ENCODE measurements around the gene INPP1.

Gene INPP1

GRCh38 chr2:190362894-190363293, 19.5 kb downstream of the INPP1 start:
- no peak for DNase-seq (ENCODE audit: low spot score)

DNA sequence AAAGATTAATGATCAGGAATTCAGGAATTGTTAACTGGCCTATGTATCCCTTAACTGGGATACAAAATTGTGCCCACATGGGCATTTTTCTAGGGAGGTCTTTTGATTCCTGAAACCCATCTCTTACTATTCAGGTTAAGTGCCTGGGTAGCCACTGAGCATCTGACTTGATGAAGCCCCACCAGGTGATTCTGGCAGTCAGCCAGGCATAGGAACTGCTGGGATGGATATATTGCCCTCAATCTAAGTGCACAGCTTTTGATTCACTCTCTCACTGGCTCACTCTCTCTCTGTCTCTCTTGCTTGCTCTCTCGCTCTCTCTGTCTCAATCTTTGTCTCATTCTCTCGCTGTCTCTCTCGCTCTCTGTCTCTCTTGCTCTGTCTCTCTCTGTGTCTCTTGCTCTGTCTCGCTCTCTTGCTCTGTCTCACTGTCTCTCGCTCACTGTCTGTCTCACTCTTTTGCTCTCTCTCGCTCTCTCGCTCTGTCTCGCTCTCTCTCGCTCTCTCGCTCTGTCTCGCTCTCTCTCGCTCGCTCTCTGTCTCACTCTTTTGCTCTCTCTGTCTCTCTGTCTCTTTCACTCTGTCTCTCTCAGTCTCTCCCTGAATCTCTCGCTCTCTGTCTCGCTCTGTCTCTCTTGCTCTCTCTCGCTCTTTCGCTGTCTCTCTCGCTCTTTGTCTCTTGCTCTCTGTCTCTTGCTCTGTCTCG, 22.3 kb downstream of the INPP1 start:
- no peak for DNase-seq (ENCODE audit: low spot score)

- DNase-seq (ENCODE audit: low spot score): no peak
These were observed 22.9 kb downstream of the INPP1 start for GRCh38 chr2:190366248-190366753.

GRCh38 chr2:190367091-190367490, 23.7 kb downstream of the INPP1 start:
- no peak for DNase-seq (ENCODE audit: low spot score)

DNA sequence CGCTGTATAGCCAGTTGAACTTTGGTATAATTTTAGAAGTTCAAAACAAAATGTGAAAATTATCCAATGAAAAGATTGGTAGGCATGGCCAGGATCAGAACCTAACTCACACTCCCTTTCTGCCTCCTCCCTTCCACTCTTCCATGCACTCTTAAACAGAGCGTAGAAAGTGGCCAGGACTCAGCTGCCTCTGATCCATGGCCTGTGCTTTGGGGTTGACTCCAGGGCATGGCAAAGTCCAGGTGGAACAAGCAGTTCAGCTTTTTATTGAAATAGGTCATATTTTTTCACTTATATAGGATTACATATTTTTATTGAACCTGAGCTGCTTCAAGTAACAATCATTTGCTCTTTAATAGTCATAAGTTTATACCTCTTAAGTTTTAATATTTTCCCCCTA, 26.2 kb downstream of the INPP1 start:
- no peak for DNase-seq (ENCODE audit: low spot score)

DNA sequence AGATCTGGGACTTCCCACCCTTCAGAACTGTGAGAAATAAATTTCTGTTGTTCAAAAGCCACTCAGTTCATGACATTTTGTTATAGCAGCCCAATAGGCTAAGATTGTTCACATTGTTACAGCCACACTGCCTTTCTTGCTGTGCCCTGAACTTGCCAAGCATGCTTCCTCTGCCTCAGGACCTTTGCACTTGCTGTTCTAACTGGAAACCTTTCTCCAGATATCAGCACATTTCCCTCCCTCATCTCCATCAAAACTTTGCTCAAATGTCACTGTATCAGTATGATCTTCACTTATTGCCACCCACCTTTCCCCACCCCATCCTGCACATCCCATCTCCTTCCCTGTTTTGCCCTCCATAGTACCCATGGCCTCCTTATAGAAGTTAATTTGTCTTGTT, 32.7 kb downstream of the INPP1 start:
- DNase-seq (ENCODE audit: low spot score): no peak

- no peak for DNase-seq (ENCODE audit: low spot score)
These were observed 33.3 kb downstream of the INPP1 start for GRCh38 chr2:190376591-190377245.

DNA sequence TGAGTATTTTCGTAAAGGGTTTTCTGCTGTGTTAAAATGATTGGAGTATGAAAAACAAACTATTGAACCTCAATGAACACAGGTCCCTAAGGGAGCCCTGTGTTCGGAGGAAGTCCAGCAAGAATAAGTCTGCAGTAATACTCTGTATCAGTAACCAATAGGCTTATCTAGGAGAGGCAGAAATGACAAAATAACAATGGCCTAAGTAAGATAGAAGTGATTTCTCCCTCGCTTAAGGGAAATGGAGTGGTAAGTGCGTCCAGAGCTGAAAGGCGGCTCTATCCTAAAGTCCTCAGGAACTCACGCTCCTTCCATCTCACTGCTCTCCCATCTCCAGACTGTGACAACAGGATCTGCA, 35.5 kb downstream of the INPP1 start:
- no peak for DNase-seq (ENCODE audit: low spot score)

GRCh38 chr2:190379249-190379964, 36.0 kb downstream of the INPP1 start:
- DNase-seq (ENCODE audit: low spot score): no peak

DNA sequence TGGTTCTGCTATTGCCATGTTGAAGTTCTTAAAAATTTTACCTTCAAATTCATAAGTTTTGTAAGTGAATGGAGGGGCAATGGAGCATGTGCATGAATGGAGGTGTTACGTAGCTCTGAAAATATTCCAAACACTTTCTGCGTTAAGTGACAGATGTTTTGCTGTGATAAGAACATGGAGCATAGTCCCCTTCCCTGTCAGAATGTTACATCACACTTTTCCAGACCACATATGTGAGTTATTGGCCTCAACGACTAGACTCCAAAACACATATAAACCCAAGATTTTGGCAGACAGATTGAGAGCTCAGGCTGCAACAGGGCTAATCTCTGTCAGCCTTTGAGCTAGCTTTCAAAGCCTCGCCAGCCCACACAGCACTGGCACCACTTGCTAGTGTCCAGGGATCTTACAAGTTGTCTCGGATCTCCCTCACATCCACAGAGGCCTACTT, 37.6 kb downstream of the INPP1 start:
- no peak for DNase-seq (ENCODE audit: low spot score)

GRCh38 chr2:190382851-190383250, 39.5 kb downstream of the INPP1 start:
- DNase-seq (ENCODE audit: low spot score): peak; percentile 48

DNA sequence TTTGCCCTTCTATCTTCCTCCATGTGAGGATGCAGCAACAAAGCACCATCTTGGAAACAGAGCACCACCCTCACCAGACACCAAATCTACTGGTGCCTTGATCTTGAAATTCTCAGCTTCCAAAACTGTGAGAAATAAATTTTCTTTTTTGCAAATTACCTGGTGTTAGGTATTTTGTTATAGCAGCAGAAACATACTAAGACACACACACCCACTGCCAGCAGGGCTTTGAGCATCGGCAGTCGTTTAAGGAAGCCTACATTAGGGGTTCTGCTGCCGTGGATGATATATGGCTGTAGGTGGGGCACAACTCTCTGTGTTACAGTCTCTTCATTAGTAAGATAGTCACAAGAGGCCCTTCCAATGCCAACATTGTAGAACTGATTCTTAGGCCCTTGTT, 44.0 kb downstream of the INPP1 start:
- DNase-seq (ENCODE audit: low spot score): no peak

- no peak for DNase-seq (ENCODE audit: low spot score)
These were observed 52.9 kb downstream of the INPP1 start for GRCh38 chr2:190396271-190396670.

DNA sequence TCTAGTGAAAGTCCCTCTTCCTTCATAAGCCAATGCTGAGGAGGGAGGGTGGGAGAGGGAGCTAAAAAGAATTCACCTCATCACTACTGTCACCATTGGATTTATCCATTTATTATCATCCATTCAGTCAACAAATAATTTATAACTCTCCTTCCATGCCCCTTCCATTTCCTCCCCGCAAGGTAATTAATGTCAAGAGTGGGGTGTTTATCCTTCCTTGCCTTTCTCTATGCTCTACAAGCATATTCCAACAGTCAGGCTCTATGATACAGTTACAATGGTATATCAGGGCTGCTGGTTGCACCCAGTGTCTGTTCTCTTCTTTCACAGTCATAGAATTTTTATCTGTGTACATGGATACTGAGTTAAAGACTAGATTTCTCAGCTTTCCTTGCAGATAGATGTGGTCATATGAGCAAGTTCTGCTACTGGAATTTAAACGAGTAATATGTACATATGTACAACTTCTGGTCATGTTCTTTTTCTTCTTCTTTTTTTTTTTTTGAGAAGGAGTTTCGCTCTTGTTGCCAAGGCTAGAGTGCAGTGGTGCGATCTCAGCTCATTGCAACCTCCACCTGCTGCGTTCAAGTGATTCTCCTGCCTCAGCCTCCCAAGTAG, 59.7 kb downstream of the INPP1 start:
- DNase-seq (ENCODE audit: low spot score): no peak

DNA sequence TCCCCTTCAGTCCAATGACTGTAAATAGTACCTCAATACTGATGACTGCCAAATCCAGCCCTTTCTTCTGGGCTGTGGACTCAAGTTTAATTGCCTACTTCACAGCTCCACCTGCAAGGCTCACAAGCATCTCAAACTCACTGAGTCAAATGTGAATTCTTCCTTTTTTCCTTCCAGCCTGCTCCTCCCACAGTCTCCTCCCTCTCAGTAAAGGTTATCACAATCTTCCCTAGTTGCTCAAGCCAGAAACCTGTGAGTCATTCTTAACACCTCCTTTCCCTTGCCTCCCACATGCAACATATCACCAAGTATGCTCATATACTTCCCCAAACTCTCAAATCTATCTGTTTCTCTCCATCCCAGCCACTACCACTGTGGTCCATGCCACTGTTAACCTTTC, 61.1 kb downstream of the INPP1 start:
- DNase-seq (ENCODE audit: low spot score): no peak

DNA sequence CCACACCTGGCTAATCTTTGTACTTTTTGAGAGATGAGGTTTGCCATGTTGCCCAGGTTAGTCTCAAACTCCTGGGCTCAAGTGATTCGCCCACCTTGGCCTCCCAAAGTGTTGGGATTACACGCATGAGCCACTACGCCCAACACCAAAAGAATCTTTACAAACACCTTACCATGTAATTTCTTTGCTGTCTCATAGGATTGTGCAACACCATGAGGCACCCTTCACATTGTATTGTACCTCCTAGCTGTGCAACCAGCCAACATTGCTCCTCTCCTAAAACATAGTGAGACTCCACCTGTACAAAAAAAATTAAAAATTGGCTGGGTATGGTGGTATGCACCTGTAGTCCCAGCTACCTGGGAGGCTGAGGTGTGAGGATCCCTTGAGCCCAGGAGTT, 61.7 kb downstream of the INPP1 start:
- no peak for DNase-seq (ENCODE audit: low spot score)

GRCh38 chr2:190405995-190406394, 62.6 kb downstream of the INPP1 start:
- DNase-seq (ENCODE audit: low spot score): no peak

GRCh38 chr2:190406805-190407204, 63.4 kb downstream of the INPP1 start:
- no peak for DNase-seq (ENCODE audit: low spot score)

DNA sequence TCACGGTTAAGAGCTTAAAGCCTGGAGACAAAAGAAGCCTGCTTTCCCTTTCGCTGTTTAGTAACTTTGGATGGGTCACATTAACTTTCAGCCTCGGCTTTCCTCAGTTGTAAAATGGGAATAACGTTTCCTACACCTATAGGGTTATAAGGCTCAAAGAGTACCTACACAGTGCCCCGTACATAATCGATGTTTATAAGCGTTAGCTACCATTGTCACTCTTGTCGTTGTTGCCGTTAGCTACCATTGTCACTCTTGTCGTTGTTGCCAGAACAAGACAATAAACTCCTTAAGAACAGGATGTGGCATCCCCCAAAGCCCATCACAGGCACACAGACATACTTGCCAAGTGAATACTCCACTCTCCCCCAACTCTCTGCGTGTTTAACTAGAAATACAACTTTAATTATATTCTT, 63.9 kb downstream of the INPP1 start:
- peak; percentile 34 for DNase-seq (ENCODE audit: low spot score)

- peak; percentile 60 for DNase-seq (ENCODE audit: low spot score)
These were observed 64.5 kb downstream of the INPP1 start, which contains the start of gene MFSD6 for GRCh38 chr2:190407662-190408537. Gene MFSD6 (plus strand): TSS chr2:190408355. CDS start chr2:190436030, 27,675 bp downstream.

GRCh38 chr2:190408538-190409271, 65.3 kb downstream of the INPP1 start:
- DNase-seq (ENCODE audit: low spot score): peak; percentile 78
